ENCODE results near the gene CYTH3.
"Not testable (repeated sequence)": the region's sequence is repeated elsewhere in the genome, so short reads cannot be mapped to it uniquely, and the experiment has no call there.

CYTH3 gene

DNA sequence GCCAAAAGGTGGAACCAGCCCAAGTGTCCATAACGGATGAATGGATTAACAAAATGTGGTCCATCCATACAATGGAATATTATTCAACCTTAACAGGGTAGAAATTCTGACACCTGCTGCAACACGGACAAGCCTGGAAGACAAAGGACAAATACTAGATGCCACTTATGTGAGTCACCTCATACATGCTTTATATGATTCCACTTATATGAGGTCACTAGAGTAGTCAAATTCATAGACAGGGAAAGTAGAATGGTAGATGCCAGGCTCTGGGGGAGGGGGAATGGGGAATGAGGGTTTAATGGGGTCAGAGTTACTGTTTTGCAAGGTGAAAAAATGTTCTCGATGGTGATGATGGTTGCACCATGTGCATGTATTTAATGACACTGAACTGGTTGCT, 34.0 kb upstream of the CYTH3 start:
- TF ChIP-seq, protein P1, sequence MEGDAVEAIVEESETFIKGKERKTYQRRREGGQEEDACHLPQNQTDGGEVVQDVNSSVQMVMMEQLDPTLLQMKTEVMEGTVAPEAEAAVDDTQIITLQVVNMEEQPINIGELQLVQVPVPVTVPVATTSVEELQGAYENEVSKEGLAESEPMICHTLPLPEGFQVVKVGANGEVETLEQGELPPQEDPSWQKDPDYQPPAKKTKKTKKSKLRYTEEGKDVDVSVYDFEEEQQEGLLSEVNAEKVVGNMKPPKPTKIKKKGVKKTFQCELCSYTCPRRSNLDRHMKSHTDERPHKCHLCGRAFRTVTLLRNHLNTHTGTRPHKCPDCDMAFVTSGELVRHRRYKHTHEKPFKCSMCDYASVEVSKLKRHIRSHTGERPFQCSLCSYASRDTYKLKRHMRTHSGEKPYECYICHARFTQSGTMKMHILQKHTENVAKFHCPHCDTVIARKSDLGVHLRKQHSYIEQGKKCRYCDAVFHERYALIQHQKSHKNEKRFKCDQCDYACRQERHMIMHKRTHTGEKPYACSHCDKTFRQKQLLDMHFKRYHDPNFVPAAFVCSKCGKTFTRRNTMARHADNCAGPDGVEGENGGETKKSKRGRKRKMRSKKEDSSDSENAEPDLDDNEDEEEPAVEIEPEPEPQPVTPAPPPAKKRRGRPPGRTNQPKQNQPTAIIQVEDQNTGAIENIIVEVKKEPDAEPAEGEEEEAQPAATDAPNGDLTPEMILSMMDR (IDR thresholded peaks at IDR 0.05; ENCODE audit: low read depth, low read length) = no peak
- DNase-seq (ENCODE audit: extremely low read depth, low read depth) = no peak

DNA sequence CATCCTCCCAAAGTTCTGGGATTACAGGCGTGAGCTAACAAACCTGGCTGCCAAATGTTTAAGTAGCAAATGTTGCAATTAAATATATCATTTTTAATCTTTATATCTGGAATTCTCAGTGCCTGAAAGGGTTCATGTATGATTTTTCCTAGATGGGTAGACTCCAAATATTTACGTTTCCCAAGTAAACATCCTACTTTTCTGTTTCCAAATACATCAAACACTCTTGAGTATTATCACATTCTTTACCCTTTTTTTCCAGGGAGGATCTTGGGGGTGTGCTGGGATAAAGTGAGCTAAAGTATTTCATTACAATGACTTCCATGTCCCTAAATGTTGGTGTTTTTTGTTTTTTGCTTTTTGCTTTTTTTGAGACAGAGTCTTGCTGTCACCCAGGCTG, 32.9 kb upstream of the CYTH3 start:
- no peak for DNase-seq (ENCODE audit: extremely low read depth, low read depth)
- TF ChIP-seq, protein P1 (IDR thresholded peaks at IDR 0.05; ENCODE audit: low read depth, low read length) = no peak

DNA sequence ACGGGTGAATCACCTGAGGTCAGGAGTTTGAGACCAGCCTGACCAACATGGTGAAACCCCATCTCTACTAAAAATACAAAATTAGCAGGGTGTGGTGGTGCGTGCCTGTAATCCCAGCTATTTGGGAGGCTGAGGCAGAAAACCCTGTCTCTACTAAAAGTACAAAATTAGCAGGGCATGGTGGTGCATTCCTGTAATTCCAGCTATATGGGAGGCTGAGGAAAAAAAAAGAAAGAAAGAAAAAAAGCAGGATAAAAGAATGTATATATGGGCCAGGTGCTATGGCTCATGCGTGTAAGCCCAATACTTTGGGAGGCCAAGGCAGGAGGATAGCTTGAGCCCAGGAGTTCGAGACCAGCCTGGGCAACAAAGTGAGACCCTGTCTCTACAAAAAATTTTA, 29.0 kb upstream of the CYTH3 start:
- not testable (repeated sequence) for DNase-seq (ENCODE audit: extremely low read depth, low read depth)

DNA sequence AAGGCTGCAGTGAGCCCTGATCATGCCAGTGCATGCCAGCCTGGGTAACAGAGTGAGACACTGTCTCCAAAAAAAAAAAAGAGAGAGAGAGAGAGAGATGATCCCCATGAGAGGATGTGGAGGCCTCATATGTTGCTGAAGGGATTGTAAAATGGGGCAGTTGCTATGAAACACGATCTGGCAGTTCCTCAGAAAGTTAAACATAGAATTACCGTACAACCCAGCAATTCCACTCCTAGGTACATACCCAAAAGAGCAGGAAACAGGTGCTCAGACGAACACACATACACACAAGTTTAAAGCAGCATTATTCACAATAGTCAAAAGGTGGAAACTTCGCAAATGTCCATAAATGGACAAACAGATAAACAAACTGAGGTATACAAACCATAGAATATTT, 27.4 kb upstream of the CYTH3 start:
- no peak for DNase-seq (ENCODE audit: extremely low read depth, low read depth)
- TF ChIP-seq, protein P1 (IDR thresholded peaks at IDR 0.05; ENCODE audit: low read depth, low read length) = no peak

DNA sequence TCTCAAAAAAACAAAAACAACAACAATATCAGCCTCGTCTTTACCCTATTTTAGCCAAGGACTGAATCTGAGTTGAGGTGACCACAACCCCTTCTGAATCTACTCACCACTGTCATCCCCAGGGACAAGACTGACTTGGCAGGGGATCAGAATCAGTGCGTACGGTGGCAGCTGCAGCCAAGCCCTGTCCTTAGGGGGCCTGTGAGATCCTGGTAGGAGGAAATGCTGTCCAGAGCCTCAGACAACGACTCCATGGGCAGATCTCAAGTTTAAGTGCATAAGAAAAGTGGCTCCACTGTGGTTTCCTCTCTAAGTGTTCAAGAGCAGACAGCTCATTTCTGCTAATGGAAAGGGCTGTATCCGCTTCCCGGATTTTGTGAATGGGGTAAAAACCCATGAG, 22.4 kb upstream of the CYTH3 start:
- no peak for DNase-seq (ENCODE audit: extremely low read depth, low read depth)
- TF ChIP-seq, protein P1 (IDR thresholded peaks at IDR 0.05; ENCODE audit: low read depth, low read length) = no peak

DNA sequence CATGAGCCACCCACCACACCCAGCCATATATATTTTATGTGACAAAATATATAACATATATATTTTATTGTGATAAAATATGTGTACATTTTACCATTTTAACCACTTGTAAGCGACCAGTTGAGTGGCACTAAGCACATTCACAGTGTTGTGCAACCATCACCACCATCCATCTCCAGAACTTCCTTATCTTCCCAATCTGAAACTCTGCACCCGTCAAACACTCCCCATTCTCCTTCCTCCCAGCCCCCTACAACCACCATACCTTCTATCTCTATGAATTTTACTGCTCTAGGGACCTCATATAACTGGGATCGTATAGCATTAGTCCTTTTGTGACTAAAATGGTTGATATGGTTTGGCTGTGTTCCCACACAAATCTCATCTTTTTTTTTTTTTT, 20.8 kb upstream of the CYTH3 start:
- DNase-seq (ENCODE audit: extremely low read depth, low read depth) = no peak
- TF ChIP-seq, protein P1 (IDR thresholded peaks at IDR 0.05; ENCODE audit: low read depth, low read length) = no peak

DNA sequence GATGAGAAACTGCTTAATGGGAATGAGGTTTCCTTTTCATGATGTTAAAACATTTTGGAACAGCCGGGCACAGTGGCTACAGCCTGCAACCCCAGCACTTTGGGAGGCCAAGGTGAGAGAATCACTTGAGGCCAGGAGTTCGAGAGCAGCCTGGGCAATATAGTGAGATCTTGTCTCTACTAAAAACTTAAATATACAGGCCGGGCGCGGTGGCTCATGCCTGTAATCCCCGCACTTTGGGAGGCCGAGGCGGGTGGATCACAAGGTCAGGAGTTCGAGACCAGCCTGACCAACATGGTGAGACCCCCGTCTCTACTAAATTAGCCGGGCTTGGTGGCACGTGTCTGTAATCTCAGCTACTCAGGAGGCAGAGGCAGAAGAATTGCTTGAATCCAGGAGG, 19.5 kb upstream of the CYTH3 start:
- not testable (repeated sequence) for DNase-seq (ENCODE audit: extremely low read depth, low read depth)

DNA sequence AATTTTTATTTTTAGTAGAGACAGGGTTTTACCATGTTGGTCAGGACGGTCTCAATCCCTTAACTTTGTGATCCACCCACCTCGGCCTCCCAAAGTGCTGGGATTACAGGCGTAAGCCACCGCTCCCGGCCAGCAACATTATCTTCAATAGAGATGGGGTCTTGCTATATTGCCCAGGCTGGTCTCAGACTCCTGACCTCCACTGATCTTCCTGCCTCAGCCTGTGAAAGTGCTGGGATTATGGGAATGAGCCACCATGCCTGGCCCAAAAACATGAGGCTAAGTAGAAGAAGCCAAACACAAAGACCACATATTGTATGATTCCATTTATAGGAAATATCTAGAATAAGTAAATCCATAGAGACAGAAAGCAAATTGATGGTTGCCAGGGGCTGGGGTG, 19.1 kb upstream of the CYTH3 start:
- TF ChIP-seq, protein P1 (IDR thresholded peaks at IDR 0.05; ENCODE audit: low read depth, low read length) = no peak
- no peak for DNase-seq (ENCODE audit: extremely low read depth, low read depth)

DNA sequence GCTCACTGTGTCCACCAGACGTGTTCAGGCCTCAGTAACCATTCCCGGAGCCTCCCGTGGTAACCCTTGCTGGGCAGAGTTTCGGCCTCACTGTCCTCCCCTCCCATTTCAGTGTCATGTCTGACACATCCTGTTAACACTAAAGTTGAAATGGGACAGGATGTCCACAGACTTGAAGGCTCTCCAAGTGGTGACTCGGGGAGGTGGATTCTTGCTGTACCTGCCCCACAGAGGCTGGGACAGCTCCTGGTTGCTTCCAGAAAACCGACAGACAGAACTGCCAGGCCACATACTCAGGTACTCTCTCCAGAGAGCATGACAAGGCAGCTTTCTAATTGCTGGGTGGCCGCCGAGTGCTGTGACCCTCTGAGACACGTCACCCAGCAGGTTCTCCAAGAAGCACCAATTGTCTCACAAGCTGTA, 17.9 kb upstream of the CYTH3 start:
- no peak for DNase-seq (ENCODE audit: extremely low read depth, low read depth)
- TF ChIP-seq, protein P1 (IDR thresholded peaks at IDR 0.05; ENCODE audit: low read depth, low read length) = no peak

Measured in AG09319 (cell line).